VCaP (cell line): ENCODE data around the gene KIF23.

ENCODE experiments used
- H3K27ac ChIP-seq: fragments of 450-650 bp; 2 replicates; pipeline ENCODE4 v1.5.1; 2017
- CTCF ChIP-seq: fragments of 450-650 bp; conservative IDR thresholded peaks from 2 replicates; pipeline ENCODE4 v1.5.1; 2017; ENCODE audit warnings: mild to moderate bottlenecking, moderate library complexity

The KIF23 gene

GRCh38 chr15:69460481-69460880 lies 46.3 kb downstream of the KIF23 start:
- TF ChIP-seq CTCF, result no peak

GRCh38 chr15:69462030-69462492 lies 47.9 kb downstream of the KIF23 start:
- no peak for TF ChIP-seq CTCF
- H3K27ac ChIP-seq, result peak overlapping the region; percentile 99

More at GRCh38 chr15:69460481-69460880, 46.3 kb downstream of the KIF23 start:
- H3K27ac ChIP-seq, result no peak overlapping the region

GRCh38 chr15:69462493-69463181 lies 48.5 kb downstream of the KIF23 start:
- peak; percentile 95 for TF ChIP-seq CTCF
- H3K27ac ChIP-seq, result peak overlapping the region; percentile 99

GRCh38 chr15:69463182-69463756 lies 49.1 kb downstream of the KIF23 start:
- H3K27ac ChIP-seq, result peak overlapping the region; percentile 99
- no peak for TF ChIP-seq CTCF

- H3K27ac ChIP-seq, result peak overlapping the region; percentile 99
- no peak for TF ChIP-seq CTCF
Observed at GRCh38 chr15:69465253-69465652, 51.1 kb downstream of the KIF23 start.

- peak overlapping the region; percentile 99 for H3K27ac ChIP-seq
- TF ChIP-seq CTCF, result no peak
Observed at GRCh38 chr15:69466733-69467132, 52.6 kb downstream of the KIF23 start.

GRCh38 chr15:69467636-69468035 lies 53.5 kb downstream of the KIF23 start:
- TF ChIP-seq CTCF, result no peak
- peak overlapping the region; percentile 99 for H3K27ac ChIP-seq
